Lower lobe of right lung (tissue), 2 donors: ENCODE data around the gene ZMIZ1. TPM values are rescaled to one million over a fixed set of nuclear protein-coding genes. Genes with fewer than 3 reads are reported as not detected.

Experiments
- ATAC-seq, 2 donors: fragments of 200-7000 bp; cut with Tn5 transposase; one replicate each; pipeline ENCODE4 v1.9.1; 2020 to 2022; ENCODE audit warnings: mild to moderate bottlenecking in 2 of 2, moderate library complexity in 2 of 2
- DNase-seq: peaks from one replicate; pipeline ENCODE4 v3.0.0-alpha.2; 2020
- H3K27ac ChIP-seq: fragments of 200-600 bp; one replicate; pipeline ENCODE4 v1.8.0; 2022
- H3K27me3 ChIP-seq: fragments of 200-600 bp; one replicate; pipeline ENCODE4 v1.8.0; 2022; ENCODE audit warnings: low read depth
- H3K36me3 ChIP-seq: fragments of 200-600 bp; one replicate; pipeline ENCODE4 v1.8.0; 2022; ENCODE audit warnings: mild to moderate bottlenecking
- H3K4me1 ChIP-seq: fragments of 200-600 bp; one replicate; pipeline ENCODE4 v1.8.0; 2022
- H3K4me3 ChIP-seq: fragments of 200-600 bp; one replicate; pipeline ENCODE4 v1.8.0; 2022; ENCODE audit warnings: mild to moderate bottlenecking
- H3K9me3 ChIP-seq: fragments of 200-600 bp; one replicate; pipeline ENCODE4 v1.8.0; 2022
- CTCF ChIP-seq: fragments of 200-600 bp; IDR thresholded peaks from one replicate; pipeline ENCODE4 v1.8.0; 2022; ENCODE audit warnings: antibody characterized with exemption, mild to moderate bottlenecking
- intact Hi-C: fragments of 100-400 bp; cut with DNase I; formaldehyde crosslinking; loops from one replicate; pipeline ENCODE4 v1.11.0; 2022
- total RNA-seq: library from RNA; stranded (reverse); fragmentation: NEBNext Ultra II Directional; extraction: Animal tissue kit (Norgen Biotek cat#: 25700); gene quantifications from one replicate; pipeline ENCODE4 v1.2.1, GENCODE V29; 2021
- donor health status: DM: no; HTN: yes; CAD: no; lungs with severe emphysema.

The ZMIZ1 gene
- total RNA-seq, 1 donor from 2014 or later = 102 TPM

GRCh38 chr10:79310911-79311573 lies 242.3 kb downstream of the ZMIZ1 start:
- Histone ChIP-seq H3K4me1 (no peaks in the 10 kb centered on the region), H3K9me3 (no peaks in the 10 kb centered on the region), H3K27me3 (no peaks in the 10 kb centered on the region), H3K27ac (no peak overlapping the region), H3K36me3 (peaks cover 94% of the 10 kb centered on the region), H3K4me3 (no peak overlapping the region)
- peak; percentile 33 for DNase-seq
- intact Hi-C loops = no loop called here
- TF ChIP-seq CTCF = no peak
- no peak for ATAC-seq

GRCh38 chr10:79311581-79312407 lies 243.0 kb downstream of the ZMIZ1 start:
- Histone ChIP-seq H3K9me3 (no peaks in the 10 kb centered on the region), H3K27ac (no peak overlapping the region), H3K4me3 (no peak overlapping the region), H3K36me3 (peaks cover 87% of the 10 kb centered on the region), H3K27me3 (no peaks in the 10 kb centered on the region), H3K4me1 (peaks cover 5% of the 10 kb centered on the region)
- TF ChIP-seq CTCF = no peak
- DNase-seq = peak; percentile 32
- ATAC-seq = no peak
- intact Hi-C loops = no loop called here

GRCh38 chr10:79312601-79313187 lies 243.9 kb downstream of the ZMIZ1 start:
- no peak for TF ChIP-seq CTCF
- intact Hi-C loops = no loop called here
- Histone ChIP-seq H3K27ac (no peak overlapping the region), H3K27me3 (no peaks in the 10 kb centered on the region), H3K4me1 (peaks cover 12% of the 10 kb centered on the region), H3K4me3 (no peak overlapping the region), H3K36me3 (peaks cover 78% of the 10 kb centered on the region), H3K9me3 (no peaks in the 10 kb centered on the region)
- peak; percentile 26 for DNase-seq
- ATAC-seq = no peak

- no peak overlapping the region for H3K27ac ChIP-seq
- peak; percentile 24 for DNase-seq
- no peak for ATAC-seq
- H3K9me3 ChIP-seq = no peaks in the 10 kb centered on the region
- no peak for TF ChIP-seq CTCF
- peaks cover 71% of the 10 kb centered on the region for H3K36me3 ChIP-seq
- intact Hi-C loops = no loop called here
- H3K4me1 ChIP-seq = peaks cover 18% of the 10 kb centered on the region
- H3K4me3 ChIP-seq = no peak overlapping the region
- H3K27me3 ChIP-seq = no peaks in the 10 kb centered on the region
Measured at GRCh38 chr10:79313320-79313719, 244.6 kb downstream of the ZMIZ1 start.

GRCh38 chr10:79313911-79314439 lies 245.2 kb downstream of the ZMIZ1 start:
- intact Hi-C loops = no loop called here
- Histone ChIP-seq H3K4me1 (peaks cover 19% of the 10 kb centered on the region), H3K36me3 (peaks cover 65% of the 10 kb centered on the region), H3K4me3 (no peak overlapping the region), H3K9me3 (no peaks in the 10 kb centered on the region), H3K27ac (no peak overlapping the region), H3K27me3 (no peaks in the 10 kb centered on the region)
- TF ChIP-seq CTCF = no peak
- DNase-seq (peak; percentile 46), ATAC-seq (no peak)
